Measurements from ENCODE around the gene RBSN. TPM values are rescaled to one million over a fixed set of nuclear protein-coding genes. Genes with fewer than 3 reads are reported as not detected.

Gene RBSN
- total and polyA plus RNA-seq, 2 experiments from 2014 or later: 10.6 to 26.5 TPM

DNA sequence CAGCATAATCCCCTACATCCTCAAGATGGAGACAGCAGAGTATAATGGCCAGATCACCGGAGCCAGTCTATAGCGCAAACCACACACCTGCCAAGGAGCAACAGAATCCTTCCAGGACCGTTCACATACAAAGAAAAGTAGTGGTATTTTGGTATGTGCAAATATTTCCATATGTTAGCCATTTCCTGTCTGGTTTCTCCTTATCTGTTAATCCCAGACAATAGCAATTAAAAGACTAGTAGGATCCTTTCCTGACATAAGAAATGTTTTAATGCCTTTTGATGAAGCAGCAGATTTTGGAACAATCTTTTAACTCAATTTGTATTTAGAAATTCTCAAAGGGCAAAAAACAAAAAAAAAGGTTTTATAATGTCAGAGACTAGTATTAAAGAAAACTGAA, 56.0 kb downstream of the RBSN start:
- Mint-ChIP-seq H3K27me3 (ENCODE audit: insufficient read depth, low read depth, poor library complexity) (peaks cover 6% of the 10 kb centered on the region), H3K4me1 (no peaks in the 10 kb centered on the region), H3K36me3 (ENCODE audit: low read depth) (peaks cover 92% of the 10 kb centered on the region), H3K27ac (no peak overlapping the region), H3K9me3 (no peaks in the 10 kb centered on the region), H3K4me3 (no peak overlapping the region)
- Histone ChIP-seq H3K79me2 (replicated peaks; ENCODE audit: insufficient read depth) (0 out of 2 replicates have a peak, but pooled peaks cover 3% of the 10 kb centered on the region), H3K27ac (ENCODE audit: low read depth) (no peak overlapping the region), H3K4me2 (no peak overlapping the region), H4K20me1 (replicated peaks; ENCODE audit: insufficient read depth) (peaks cover 29% of the 10 kb centered on the region), H3K4me3 (no peak overlapping the region), H3K36me3 (ENCODE audit: insufficient read depth) (peaks cover 46% of the 10 kb centered on the region), H3F3A (replicated peaks; ENCODE audit: low read depth) (0 out of 2 replicates have a peak, but pooled peaks cover 25% of the 10 kb centered on the region), H3K27me3 (ENCODE audit: insufficient read depth) (no peaks in the 10 kb centered on the region), H3K4me1 (ENCODE audit: insufficient read depth) (no peaks in the 10 kb centered on the region), H2AFZ (no peak overlapping the region), H3K9me2 (ENCODE audit: insufficient read depth) (no peaks in the 10 kb centered on the region)
- TF ChIP-seq POLR2AphosphoS5 (IDR thresholded peaks at IDR 0.05; ENCODE audit: low read depth) (no peak), NANOG (IDR thresholded peaks at IDR 0.05; ENCODE audit: borderline replicate concordance) (no peak), STAT1 (IDR thresholded peaks at IDR 0.05; ENCODE audit: unreplicated experiment) (no peak)
- TF ChIP-seq, protein P1, sequence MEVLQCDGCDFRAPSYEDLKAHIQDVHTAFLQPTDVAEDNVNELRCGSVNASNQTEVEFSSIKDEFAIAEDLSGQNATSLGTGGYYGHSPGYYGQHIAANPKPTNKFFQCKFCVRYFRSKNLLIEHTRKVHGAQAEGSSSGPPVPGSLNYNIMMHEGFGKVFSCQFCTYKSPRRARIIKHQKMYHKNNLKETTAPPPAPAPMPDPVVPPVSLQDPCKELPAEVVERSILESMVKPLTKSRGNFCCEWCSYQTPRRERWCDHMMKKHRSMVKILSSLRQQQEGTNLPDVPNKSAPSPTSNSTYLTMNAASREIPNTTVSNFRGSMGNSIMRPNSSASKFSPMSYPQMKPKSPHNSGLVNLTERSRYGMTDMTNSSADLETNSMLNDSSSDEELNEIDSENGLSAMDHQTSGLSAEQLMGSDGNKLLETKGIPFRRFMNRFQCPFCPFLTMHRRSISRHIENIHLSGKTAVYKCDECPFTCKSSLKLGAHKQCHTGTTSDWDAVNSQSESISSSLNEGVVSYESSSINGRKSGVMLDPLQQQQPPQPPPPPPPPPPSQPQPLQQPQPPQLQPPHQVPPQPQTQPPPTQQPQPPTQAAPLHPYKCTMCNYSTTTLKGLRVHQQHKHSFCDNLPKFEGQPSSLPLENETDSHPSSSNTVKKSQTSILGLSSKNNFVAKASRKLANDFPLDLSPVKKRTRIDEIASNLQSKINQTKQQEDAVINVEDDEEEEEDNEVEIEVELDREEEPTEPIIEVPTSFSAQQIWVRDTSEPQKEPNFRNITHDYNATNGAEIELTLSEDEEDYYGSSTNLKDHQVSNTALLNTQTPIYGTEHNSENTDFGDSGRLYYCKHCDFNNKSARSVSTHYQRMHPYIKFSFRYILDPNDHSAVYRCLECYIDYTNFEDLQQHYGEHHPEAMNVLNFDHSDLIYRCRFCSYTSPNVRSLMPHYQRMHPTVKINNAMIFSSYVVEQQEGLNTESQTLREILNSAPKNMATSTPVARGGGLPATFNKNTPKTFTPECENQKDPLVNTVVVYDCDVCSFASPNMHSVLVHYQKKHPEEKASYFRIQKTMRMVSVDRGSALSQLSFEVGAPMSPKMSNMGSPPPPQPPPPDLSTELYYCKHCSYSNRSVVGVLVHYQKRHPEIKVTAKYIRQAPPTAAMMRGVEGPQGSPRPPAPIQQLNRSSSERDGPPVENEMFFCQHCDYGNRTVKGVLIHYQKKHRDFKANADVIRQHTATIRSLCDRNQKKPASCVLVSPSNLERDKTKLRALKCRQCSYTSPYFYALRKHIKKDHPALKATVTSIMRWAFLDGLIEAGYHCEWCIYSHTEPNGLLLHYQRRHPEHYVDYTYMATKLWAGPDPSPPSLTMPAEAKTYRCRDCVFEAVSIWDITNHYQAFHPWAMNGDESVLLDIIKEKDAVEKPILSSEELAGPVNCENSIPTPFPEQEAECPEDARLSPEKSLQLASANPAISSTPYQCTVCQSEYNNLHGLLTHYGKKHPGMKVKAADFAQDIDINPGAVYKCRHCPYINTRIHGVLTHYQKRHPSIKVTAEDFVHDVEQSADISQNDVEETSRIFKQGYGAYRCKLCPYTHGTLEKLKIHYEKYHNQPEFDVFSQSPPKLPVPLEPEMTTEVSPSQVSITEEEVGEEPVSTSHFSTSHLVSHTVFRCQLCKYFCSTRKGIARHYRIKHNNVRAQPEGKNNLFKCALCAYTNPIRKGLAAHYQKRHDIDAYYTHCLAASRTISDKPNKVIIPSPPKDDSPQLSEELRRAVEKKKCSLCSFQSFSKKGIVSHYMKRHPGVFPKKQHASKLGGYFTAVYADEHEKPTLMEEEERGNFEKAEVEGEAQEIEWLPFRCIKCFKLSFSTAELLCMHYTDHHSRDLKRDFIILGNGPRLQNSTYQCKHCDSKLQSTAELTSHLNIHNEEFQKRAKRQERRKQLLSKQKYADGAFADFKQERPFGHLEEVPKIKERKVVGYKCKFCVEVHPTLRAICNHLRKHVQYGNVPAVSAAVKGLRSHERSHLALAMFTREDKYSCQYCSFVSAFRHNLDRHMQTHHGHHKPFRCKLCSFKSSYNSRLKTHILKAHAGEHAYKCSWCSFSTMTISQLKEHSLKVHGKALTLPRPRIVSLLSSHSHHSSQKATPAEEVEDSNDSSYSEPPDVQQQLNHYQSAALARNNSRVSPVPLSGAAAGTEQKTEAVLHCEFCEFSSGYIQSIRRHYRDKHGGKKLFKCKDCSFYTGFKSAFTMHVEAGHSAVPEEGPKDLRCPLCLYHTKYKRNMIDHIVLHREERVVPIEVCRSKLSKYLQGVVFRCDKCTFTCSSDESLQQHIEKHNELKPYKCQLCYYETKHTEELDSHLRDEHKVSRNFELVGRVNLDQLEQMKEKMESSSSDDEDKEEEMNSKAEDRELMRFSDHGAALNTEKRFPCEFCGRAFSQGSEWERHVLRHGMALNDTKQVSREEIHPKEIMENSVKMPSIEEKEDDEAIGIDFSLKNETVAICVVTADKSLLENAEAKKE (CRISPR knock-in tag; IDR thresholded peaks at IDR 0.05): no peak
- ATAC-seq: no peak
- no peak for DNase-seq (ENCODE audit: low spot score)

DNA sequence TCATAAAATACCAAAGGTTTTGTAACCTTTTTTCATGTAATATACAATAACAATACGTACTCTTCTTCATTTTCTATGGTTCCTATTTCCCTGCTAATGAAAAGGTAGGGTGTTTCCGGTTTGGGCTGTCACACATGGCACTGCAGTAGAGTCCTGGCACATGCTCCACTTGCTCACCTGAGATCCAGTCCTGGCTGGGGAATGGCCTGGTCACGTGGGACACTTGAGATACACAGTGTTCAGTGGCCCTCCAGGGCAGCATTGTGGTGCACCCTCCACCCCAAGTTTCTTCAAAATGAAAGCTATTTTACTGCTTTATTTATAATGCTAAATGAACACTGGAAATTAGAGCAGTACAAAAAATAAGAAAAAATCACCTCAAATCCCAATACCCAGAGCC, 57.0 kb downstream of the RBSN start:
- Histone ChIP-seq H3K36me3 (ENCODE audit: insufficient read depth) (peaks cover 41% of the 10 kb centered on the region), H2AFZ (no peak overlapping the region), H4K20me1 (replicated peaks; ENCODE audit: insufficient read depth) (peaks cover 26% of the 10 kb centered on the region), H3K27ac (ENCODE audit: low read depth) (no peak overlapping the region), H3K79me2 (replicated peaks; ENCODE audit: insufficient read depth) (0 out of 2 replicates have a peak, but pooled peaks cover 3% of the 10 kb centered on the region), H3K4me3 (no peak overlapping the region), H3K27me3 (ENCODE audit: insufficient read depth) (no peaks in the 10 kb centered on the region), H3K4me1 (ENCODE audit: insufficient read depth) (no peaks in the 10 kb centered on the region), H3K9me2 (ENCODE audit: insufficient read depth) (no peaks in the 10 kb centered on the region), H3F3A (replicated peaks; ENCODE audit: low read depth) (0 out of 2 replicates have a peak, but pooled peaks cover 25% of the 10 kb centered on the region), H3K4me2 (no peak overlapping the region)
- Mint-ChIP-seq H3K36me3 (ENCODE audit: low read depth) (peaks cover 95% of the 10 kb centered on the region), H3K9me3 (no peaks in the 10 kb centered on the region), H3K27me3 (ENCODE audit: insufficient read depth, low read depth, poor library complexity) (peaks cover 6% of the 10 kb centered on the region), H3K4me1 (no peaks in the 10 kb centered on the region), H3K4me3 (no peak overlapping the region), H3K27ac (no peak overlapping the region; the same call in 1 of the 2 replicates)
- ATAC-seq (no peak), DNase-seq (ENCODE audit: low spot score) (no peak)
- TF ChIP-seq ZNF331 (CRISPR knock-in tag; IDR thresholded peaks at IDR 0.05; ENCODE audit: low read depth): no peak
- TF ChIP-seq STAT1 (IDR thresholded peaks at IDR 0.05; ENCODE audit: unreplicated experiment): no peak
- TF ChIP-seq EZH2 (IDR thresholded peaks at IDR 0.05; ENCODE audit: low read depth, unreplicated experiment): no peak
- TF ChIP-seq EZH2phosphoT487 (IDR thresholded peaks at IDR 0.05; ENCODE audit: unreplicated experiment): no peak
- TF ChIP-seq CREB1 (CRISPR knock-in tag; IDR thresholded peaks at IDR 0.05; ENCODE audit: low read depth): no peak
- TF ChIP-seq, protein P2, sequence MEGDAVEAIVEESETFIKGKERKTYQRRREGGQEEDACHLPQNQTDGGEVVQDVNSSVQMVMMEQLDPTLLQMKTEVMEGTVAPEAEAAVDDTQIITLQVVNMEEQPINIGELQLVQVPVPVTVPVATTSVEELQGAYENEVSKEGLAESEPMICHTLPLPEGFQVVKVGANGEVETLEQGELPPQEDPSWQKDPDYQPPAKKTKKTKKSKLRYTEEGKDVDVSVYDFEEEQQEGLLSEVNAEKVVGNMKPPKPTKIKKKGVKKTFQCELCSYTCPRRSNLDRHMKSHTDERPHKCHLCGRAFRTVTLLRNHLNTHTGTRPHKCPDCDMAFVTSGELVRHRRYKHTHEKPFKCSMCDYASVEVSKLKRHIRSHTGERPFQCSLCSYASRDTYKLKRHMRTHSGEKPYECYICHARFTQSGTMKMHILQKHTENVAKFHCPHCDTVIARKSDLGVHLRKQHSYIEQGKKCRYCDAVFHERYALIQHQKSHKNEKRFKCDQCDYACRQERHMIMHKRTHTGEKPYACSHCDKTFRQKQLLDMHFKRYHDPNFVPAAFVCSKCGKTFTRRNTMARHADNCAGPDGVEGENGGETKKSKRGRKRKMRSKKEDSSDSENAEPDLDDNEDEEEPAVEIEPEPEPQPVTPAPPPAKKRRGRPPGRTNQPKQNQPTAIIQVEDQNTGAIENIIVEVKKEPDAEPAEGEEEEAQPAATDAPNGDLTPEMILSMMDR (conservative IDR thresholded peaks at IDR 0.05; ENCODE audit: low read depth in 2 of 2): no peak

All from GM23338 (cell line).